A549 treated with CORT108297 at 1 μM for 4 hours (cell line): Measurements from ENCODE around the gene SPDYE2B. TPM values are rescaled to one million over a fixed set of nuclear protein-coding genes. Genes with fewer than 3 reads are reported as not detected.

ENCODE experiments used
- total RNA-seq: library from RNA; stranded (reverse); fragments of 200-300 nt; extraction: Qiagen RNA extraction; gene quantifications from 5 replicates; pipeline ENCODE4 v1.2.3, GENCODE V29; 2022

The SPDYE2B gene, protein sequence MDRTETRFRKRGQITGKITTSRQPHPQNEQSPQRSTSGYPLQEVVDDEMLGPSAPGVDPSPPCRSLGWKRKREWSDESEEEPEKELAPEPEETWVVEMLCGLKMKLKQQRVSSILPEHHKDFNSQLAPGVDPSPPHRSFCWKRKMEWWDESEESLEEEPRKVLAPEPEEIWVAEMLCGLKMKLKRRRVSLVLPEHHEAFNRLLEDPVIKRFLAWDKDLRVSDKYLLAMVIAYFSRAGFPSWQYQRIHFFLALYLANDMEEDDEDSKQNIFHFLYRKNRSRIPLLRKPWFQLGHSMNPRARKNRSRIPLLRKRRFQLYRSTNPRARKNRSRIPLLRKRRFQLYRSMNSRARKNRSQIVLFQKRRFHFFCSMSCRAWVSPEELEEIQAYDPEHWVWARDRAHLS
- not detected in 5 replicates for total RNA-seq

DNA sequence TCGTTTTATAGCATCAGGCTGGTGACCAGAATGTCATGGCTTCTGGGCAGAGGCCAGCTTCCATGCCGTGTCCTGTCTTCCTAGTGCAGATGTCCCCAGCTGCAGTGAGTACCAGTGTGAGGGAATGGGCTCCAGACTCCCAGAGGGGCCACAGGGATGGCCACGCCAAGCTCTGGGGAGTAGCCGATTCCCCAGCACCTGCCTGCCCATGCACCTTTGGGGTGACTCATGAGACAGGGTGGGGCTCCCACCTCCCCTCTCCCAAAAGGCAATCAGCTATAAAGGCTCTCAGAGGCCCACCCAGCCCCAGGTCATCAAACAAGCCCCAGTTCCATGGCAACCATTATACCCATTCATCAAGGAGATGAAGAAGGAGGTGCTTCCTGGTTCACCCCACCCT is at the start of gene SPDYE2B:
Gene SPDYE2B (plus strand): TSS at position 396 of the 400 bp plus-strand sequence. CDS start 2,030 bp downstream, outside the sequence.

DNA sequence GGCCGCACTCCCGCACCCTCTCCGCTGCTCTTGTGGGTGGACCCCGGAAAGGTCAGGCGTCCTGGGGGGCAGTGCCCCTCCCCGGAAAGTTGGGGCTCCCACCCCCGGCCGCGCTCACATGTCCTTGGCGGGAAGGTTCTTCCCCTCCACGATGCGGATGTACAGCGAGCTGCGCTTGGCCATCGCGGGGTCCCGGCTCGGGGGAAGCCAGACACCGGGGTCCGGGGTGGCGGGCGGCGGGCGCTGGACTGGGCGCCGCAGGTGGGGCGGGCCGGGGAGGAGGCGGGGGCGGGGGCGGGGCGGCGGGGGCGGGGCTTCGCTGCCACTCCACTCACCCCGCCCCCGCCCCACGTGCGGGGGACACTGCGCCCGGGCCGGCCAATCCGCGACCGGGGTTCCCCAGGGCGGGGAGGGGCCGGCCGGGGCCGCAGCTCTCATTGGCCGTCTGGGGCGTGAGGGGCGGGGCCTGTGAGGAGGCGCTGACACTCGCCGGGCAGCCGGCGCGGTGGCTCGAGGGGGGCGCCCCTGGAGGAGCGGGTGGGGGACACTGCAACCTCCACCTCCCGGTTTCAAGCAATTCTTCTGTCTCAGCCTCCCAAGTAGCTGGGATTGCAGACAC is 33.5 kb upstream of the SPDYE2B start, which contains the start of gene RASA4:
Gene RASA4 (minus strand): TSS at position 250 of the 619 bp plus-strand sequence. CDS start 67 bp downstream, at position 183.

DNA sequence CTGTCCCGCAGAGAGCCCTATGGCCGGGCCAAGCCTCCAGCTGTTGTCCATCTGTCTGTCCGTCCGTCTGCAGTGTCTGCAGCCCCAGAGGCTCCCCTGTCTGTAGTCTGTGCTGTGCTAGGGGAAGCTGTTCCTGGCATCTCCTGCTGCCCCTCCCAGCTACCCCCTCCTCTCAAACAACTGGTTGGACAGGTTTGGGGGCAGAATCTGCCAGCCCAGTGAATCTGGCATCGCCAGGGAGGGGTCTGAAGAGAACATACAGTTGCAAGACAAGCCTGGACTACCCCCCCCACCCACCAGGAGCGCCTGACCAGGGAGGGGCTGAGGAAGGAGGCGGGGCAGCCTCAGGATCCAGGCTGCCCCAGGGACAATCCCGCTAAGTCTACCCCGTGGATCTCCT is 7.4 kb upstream of the SPDYE2B start, which contains the start of gene UPK3BL1:
Gene UPK3BL1 (minus strand): TSS at position 101 of the 400 bp plus-strand sequence. CDS start 50 bp downstream, at position 51.

DNA sequence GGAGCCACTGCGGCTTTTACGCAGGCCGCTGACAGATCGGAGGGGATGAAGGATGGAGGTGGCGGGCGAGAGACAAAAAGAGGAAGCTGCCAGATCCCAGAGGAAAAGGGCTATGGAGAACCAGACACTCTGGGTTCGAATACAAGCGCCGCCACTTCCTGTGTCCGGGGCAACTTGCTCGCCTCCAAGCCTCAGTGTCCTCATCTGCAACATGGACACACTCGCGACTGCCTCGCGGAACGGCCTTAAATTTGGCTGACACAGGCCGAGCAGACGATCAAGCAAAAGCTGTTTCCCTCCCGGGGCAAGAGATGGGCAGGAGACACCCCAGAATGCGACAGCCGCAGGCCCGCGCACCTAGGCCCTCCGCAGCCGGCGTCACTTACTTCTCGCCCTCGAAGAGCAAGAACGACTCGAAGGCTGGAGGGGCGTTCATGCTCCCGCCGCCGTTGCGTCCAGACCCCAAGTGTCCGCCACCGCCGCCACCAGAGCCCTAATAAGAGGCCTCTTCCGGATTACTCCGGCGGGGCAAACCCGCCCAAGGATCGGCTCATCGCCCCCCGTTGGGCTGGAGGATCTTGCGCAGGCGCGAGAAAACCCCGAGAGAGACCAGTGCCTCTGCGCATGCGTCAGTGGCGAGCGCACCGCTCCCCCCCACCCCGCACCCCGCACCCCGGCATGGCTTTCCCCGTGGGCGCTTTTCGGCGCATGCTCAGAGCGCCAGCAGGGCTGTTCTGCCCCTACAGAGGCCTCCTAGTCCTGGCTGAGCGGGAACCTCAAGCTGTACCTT is 21.2 kb downstream of the SPDYE2B start, which contains the start of gene POLR2J2:
Gene POLR2J2 (minus strand): TSS at position 498 of the 790 bp plus-strand sequence. CDS start 62 bp downstream, at position 436.

Other genes with a start within 250 kb of the SPDYE2B start
- 25.4 to 43.0 TPM (median 39.0 TPM) in 5 replicates for gene ORAI2, start 216.7 kb upstream of the SPDYE2B start, total RNA-seq
- gene ALKBH4, start 185.5 kb upstream of the SPDYE2B start, total RNA-seq = 8.8 to 12.7 TPM (median 12.3 TPM) in 5 replicates
- 23.4 to 36.6 TPM (median 34.0 TPM) in 5 replicates for gene LRWD1, start 185.3 kb upstream of the SPDYE2B start, total RNA-seq
- 106 to 112 TPM (median 109 TPM) in 5 replicates for gene POLR2J, start 171.4 kb upstream of the SPDYE2B start, total RNA-seq
- gene RASA4B, start 132.5 kb upstream of the SPDYE2B start, total RNA-seq = 1.4 to 1.8 TPM (median 1.6 TPM) in 5 replicates
- gene UPK3BL2, start 106.6 kb upstream of the SPDYE2B start, total RNA-seq = 2.1 to 3.8 TPM (median 2.7 TPM) in 5 replicates
- gene SPDYE2, start 99.1 kb upstream of the SPDYE2B start, total RNA-seq = not detected in 5 replicates
- 16.8 to 37.3 TPM (median 29.9 TPM) in 5 replicates for gene POLR2J3, start 77.7 kb upstream of the SPDYE2B start, total RNA-seq
- 1.7 to 2.4 TPM (median 2.2 TPM) in 5 replicates for gene RASA4, start 33.6 kb upstream of the SPDYE2B start, total RNA-seq
- gene UPK3BL1, start 7.5 kb upstream of the SPDYE2B start, total RNA-seq = 7.9 to 14.2 TPM (median 13.0 TPM) in 5 replicates
- 0.10 to 0.75 TPM (median 0.52 TPM) in 5 replicates for gene POLR2J2, start 21.3 kb downstream of the SPDYE2B start, total RNA-seq
- 6.9 to 7.7 TPM (median 7.3 TPM) in 5 replicates for gene FAM185A, start 98.7 kb downstream of the SPDYE2B start, total RNA-seq